ENCODE results near the gene PMEPA1. TPM values are rescaled to one million over a fixed set of nuclear protein-coding genes. Genes with fewer than 3 reads are reported as not detected.

PMEPA1 gene
- total RNA-seq, 1 donor from 2014 or later = 49.4 TPM

GRCh38 chr20:57693002-57693582 lies 16.7 kb downstream of the PMEPA1 start:
- Histone ChIP-seq H3K9ac (ENCODE audit: low read length) (peak overlapping the region; percentile 59), H3K36me3 (ENCODE audit: insufficient read depth, low read length) (peaks cover 3% of the 10 kb centered on the region), H3K4me3 (ENCODE audit: insufficient read depth, low read depth, low read length) (no peak overlapping the region), H3K27ac (ENCODE audit: low read depth, low read length) (peak overlapping the region; percentile 95), H3K27me3 (ENCODE audit: insufficient read depth, low read length) (no peaks in the 10 kb centered on the region), H3K79me2 (ENCODE audit: insufficient read depth, low read length) (peaks cover 100% of the 10 kb centered on the region), H3K4me2 (ENCODE audit: low read length) (peak overlapping the region; percentile 62), H2AFZ (ENCODE audit: low read depth, low read length) (no peak overlapping the region), H3K4me1 (ENCODE audit: insufficient read depth, low read length) (peaks cover 92% of the 10 kb centered on the region), H3K9me3 (ENCODE audit: insufficient read depth, low read depth, low read length) (no peaks in the 10 kb centered on the region), H4K20me1 (ENCODE audit: insufficient read depth, low read length) (peaks cover 96% of the 10 kb centered on the region)
- H3K4me1 Mint-ChIP-seq (ENCODE audit: low read depth, unreplicated experiment) = peaks cover 73% of the 10 kb centered on the region
- no peak for TF ChIP-seq EZH2 (IDR thresholded peaks at IDR 0.05; ENCODE audit: insufficient read depth, low read length)
- no peak for TF ChIP-seq CTCF (IDR thresholded peaks at IDR 0.05; ENCODE audit: insufficient read depth, low read depth, low read length)
- DNase-seq (ENCODE audit: low read depth) (peak; percentile 77), FAIRE-seq (no peak)
- H3K36me3 Mint-ChIP-seq (ENCODE audit: low read depth, unreplicated experiment) = peaks cover 3% of the 10 kb centered on the region
- H3K27ac Mint-ChIP-seq (ENCODE audit: unreplicated experiment) = peak overlapping the region; percentile 70
- H3K9me3 Mint-ChIP-seq (ENCODE audit: unreplicated experiment) = no peaks in the 10 kb centered on the region
- no peak overlapping the region for H3K4me3 Mint-ChIP-seq (ENCODE audit: unreplicated experiment)
- no peaks in the 10 kb centered on the region for H3K27me3 Mint-ChIP-seq (ENCODE audit: low read depth, unreplicated experiment)

- Histone ChIP-seq H3K4me2 (ENCODE audit: low read length) (peak overlapping the region; percentile 62), H3K27ac (ENCODE audit: low read depth, low read length) (peak overlapping the region; percentile 95), H4K20me1 (ENCODE audit: insufficient read depth, low read length) (peaks cover 96% of the 10 kb centered on the region), H2AFZ (ENCODE audit: low read depth, low read length) (no peak overlapping the region), H3K27me3 (ENCODE audit: insufficient read depth, low read length) (no peaks in the 10 kb centered on the region), H3K36me3 (ENCODE audit: insufficient read depth, low read length) (peaks cover 3% of the 10 kb centered on the region), H3K9me3 (ENCODE audit: insufficient read depth, low read depth, low read length) (no peaks in the 10 kb centered on the region), H3K4me1 (ENCODE audit: insufficient read depth, low read length) (peaks cover 88% of the 10 kb centered on the region), H3K79me2 (ENCODE audit: insufficient read depth, low read length) (peaks cover 100% of the 10 kb centered on the region), H3K4me3 (ENCODE audit: insufficient read depth, low read depth, low read length) (no peak overlapping the region), H3K9ac (ENCODE audit: low read length) (peak overlapping the region; percentile 59)
- Mint-ChIP-seq H3K27ac (ENCODE audit: unreplicated experiment) (peak overlapping the region; percentile 70), H3K9me3 (ENCODE audit: unreplicated experiment) (no peaks in the 10 kb centered on the region), H3K36me3 (ENCODE audit: low read depth, unreplicated experiment) (peaks cover 8% of the 10 kb centered on the region), H3K4me3 (ENCODE audit: unreplicated experiment) (no peak overlapping the region), H3K27me3 (ENCODE audit: low read depth, unreplicated experiment) (no peaks in the 10 kb centered on the region), H3K4me1 (ENCODE audit: low read depth, unreplicated experiment) (peaks cover 73% of the 10 kb centered on the region)
- TF ChIP-seq EZH2 (IDR thresholded peaks at IDR 0.05; ENCODE audit: insufficient read depth, low read length) (no peak), CTCF (IDR thresholded peaks at IDR 0.05; ENCODE audit: insufficient read depth, low read depth, low read length) (no peak)
- no peak for FAIRE-seq
- DNase-seq (ENCODE audit: low read depth) = no peak
Measured at GRCh38 chr20:57692393-57692792, 17.4 kb downstream of the PMEPA1 start.

- Histone ChIP-seq H4K20me1 (ENCODE audit: insufficient read depth, low read length) (peaks cover 96% of the 10 kb centered on the region), H3K4me2 (ENCODE audit: low read length) (no peak overlapping the region), H3K4me1 (ENCODE audit: insufficient read depth, low read length) (peaks cover 81% of the 10 kb centered on the region), H3K27me3 (ENCODE audit: insufficient read depth, low read length) (no peaks in the 10 kb centered on the region), H3K79me2 (ENCODE audit: insufficient read depth, low read length) (peaks cover 100% of the 10 kb centered on the region), H3K36me3 (ENCODE audit: insufficient read depth, low read length) (peaks cover 3% of the 10 kb centered on the region), H2AFZ (ENCODE audit: low read depth, low read length) (no peak overlapping the region), H3K9ac (ENCODE audit: low read length) (no peak overlapping the region), H3K4me3 (ENCODE audit: insufficient read depth, low read depth, low read length) (no peak overlapping the region), H3K9me3 (ENCODE audit: insufficient read depth, low read depth, low read length) (no peaks in the 10 kb centered on the region), H3K27ac (ENCODE audit: low read depth, low read length) (no peak overlapping the region)
- FAIRE-seq (no peak), DNase-seq (ENCODE audit: low read depth) (no peak)
- H3K4me3 Mint-ChIP-seq (ENCODE audit: unreplicated experiment) = no peak overlapping the region
- TF ChIP-seq EZH2 (IDR thresholded peaks at IDR 0.05; ENCODE audit: insufficient read depth, low read length) (no peak), CTCF (IDR thresholded peaks at IDR 0.05; ENCODE audit: insufficient read depth, low read depth, low read length) (no peak)
- H3K9me3 Mint-ChIP-seq (ENCODE audit: unreplicated experiment) = no peaks in the 10 kb centered on the region
- H3K27ac Mint-ChIP-seq (ENCODE audit: unreplicated experiment) = peak overlapping the region; percentile 34
- H3K4me1 Mint-ChIP-seq (ENCODE audit: low read depth, unreplicated experiment) = peaks cover 68% of the 10 kb centered on the region
- no peaks in the 10 kb centered on the region for H3K27me3 Mint-ChIP-seq (ENCODE audit: low read depth, unreplicated experiment)
- H3K36me3 Mint-ChIP-seq (ENCODE audit: low read depth, unreplicated experiment) = peaks cover 10% of the 10 kb centered on the region
Measured at GRCh38 chr20:57691699-57692098, 18.1 kb downstream of the PMEPA1 start.
